ENCODE measurements around the gene SESN1.
A peak's percentile ranks its signal among the peaks of the same experiment; 100 is the strongest.
"Not testable (repeated sequence)": the region's sequence is repeated elsewhere in the genome, so short reads cannot be mapped to it uniquely, and the experiment has no call there.

Gene SESN1

DNA sequence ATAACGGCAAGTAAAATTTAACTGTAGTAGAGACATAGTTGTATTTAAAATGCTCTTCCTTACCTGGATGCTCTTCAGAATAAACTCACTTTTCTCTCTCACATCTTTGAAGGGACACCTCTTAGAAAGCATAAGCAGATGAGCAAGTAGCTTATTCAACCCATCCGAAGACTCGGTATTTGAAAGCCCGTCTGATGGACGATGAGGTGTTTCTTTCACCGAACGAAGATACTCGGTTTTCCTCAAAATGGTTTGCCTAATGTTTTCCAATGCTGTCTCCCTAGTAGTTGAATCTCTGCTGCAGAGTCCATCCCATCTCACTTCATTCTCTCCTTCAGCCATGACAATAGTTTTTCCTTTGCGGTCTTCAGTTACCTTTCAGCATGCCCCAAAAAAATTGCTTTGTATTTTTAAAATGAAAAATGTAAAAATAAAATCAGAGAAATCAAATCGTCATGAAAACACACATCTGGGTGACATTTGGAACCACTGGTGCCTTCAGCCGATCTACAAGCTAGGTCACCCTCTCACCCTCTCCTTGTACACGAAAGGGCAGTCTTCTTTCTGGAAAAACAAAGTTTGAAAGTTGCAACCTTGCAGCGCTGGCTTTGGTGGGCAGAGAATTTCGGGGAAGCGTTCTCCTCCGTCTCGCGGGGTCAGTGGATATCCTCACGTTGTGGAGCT lies 772 bp downstream of the SESN1 start:
- no peak for DNase-seq

DNA sequence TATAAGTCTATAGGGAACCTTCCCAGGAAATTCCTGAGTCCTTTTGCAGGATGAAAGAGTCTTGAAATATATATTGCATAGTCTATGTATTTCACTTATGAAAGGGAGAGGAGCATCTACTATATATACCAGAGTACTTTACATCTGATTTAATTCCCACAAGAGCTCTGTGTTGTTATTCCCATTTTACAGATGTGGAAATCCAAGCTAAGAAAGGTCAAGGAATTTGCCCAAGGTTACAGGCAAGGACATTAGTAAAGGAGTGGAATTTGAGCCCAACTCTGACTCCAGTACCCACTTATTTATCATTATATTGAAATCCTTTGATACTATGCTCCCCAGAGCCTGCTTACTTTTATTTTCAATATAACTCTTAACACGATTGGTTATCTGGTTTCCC lies 2.6 kb downstream of the SESN1 start:
- DNase-seq: no peak

DNA sequence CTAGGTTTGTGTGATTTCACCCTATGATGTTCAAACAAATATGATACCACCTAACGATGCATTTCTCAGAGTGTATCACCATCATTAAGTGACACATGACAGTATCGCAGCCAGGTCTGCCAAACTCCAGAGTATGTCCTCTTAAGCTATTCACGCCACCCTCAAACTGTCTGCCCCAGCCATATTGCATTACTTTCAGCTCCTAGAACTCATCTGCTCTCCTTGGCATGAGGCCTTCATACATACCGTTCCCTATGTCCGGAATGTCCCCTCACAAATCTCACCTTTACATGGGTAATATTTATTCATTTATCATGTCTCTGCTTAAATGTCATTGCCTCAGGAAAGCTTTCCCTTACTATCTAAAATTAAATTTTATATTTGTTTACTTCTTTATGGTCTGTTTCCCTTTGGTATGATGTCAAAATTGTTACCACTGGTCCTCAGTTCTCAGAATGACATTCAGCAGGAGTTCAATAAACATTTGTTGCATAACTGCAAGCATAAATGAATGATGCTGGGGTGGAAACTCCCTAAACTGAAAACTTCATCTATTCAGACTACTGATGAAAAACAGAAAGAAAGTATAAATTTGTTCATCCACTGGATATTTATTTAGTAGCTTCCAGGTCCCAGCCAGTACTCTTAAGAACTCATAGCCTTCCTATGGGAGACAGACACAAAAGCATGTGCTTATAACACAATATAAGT lies 3.2 kb downstream of the SESN1 start:
- DNase-seq: no peak

DNA sequence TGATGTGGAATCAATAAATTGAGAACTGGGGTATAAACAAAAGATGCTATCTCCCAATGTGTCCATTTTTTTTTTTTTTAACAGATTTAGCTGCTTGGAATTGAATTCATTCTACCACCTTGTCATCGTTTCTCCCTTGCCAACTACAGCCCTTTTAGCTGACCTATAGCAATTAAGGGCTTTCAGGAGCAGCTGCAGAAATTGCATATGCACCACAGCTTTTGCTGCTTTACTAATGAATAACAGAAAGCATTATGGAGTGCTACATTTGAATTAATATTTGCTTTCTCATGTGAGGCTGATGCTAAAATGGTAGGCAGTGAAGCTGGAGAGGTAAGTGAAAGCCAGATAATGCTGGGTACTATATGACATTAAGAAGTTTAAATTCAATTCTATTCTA lies 5.7 kb downstream of the SESN1 start:
- DNase-seq: no peak

DNA sequence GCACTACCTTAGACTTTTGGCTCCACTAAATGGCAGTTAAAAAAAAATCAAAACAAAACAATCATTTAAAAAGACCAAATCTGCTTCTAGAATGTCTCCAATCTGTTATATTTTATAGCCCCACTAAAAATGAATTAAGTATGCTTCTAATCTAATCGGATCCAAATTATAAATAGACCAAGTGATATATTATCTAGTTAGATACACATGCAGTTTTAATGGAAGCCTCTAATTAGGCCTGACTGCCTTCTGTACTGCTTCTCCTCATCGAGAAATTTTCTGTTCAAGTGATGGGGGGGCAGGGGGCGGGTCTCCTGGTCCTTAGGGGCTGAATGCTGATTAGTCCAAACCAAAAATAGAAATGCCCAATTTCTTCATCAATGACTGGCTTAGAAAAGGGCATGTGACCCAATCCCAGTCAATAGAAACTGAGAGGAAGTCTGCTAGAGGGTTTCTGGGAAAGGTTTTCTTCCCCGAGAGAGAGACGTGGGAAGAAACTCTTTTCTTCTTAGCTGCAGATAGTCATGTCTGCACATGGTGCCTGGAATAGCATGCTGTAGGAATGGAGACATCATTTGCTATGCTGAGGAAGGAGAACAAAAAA lies 6.9 kb downstream of the SESN1 start:
- DNase-seq: no peak

DNA sequence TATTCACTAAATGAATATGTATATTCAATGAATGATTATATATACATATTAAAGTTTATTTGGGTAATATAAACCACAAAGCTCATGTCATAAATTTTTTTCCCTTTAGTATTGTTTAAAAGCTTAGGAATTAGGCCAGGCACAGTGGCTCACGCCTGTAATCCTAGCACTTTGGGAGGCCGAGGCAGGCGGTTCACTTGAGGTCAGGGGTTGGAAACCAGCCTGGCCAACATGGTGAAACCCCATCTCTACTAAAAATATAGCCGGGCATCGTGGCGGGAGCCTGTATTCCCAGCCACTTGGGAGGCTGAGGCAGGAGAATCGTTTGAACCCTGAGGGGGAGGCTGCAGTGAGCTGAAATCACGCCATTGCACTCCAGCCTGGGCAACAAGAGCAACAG lies 10.5 kb downstream of the SESN1 start:
- not testable (repeated sequence) for DNase-seq

DNA sequence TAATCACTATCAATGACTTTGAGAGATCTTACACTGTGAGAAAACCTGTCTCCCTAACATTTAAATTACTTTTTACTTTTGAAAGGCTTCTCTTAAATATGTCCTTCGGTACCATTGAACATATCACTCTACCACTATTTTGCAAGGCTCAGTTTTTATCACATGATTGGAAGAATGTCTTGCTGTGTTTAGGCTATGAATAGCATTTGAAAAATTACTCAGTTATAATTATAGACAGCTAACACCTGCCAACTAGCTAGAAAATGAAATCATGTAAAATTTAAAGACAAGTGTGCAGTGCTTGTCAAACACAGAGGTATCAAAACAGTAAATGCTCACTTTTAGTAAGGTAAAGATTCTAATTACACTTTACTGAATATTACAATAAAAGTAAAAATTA lies 11.0 kb downstream of the SESN1 start:
- no peak for DNase-seq

DNA sequence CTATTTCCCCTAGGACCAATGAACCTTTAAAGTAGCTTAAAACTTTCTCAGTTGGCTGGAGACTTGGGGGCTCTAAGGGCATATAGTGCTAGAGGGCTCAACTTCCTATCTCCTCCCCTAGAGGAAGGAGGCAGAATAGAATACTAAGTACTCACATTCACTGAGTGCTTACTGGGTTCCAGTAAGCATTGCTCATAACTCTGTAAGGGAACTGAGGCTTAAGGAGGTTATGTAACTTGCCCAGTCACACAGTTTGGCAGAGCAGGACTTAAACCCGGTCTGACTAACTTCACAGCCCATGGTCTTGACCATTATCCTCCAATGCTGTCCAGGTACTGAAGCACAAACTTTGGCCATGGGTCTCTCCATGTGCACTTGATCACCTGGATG lies 12.5 kb downstream of the SESN1 start:
- no peak for DNase-seq

DNA sequence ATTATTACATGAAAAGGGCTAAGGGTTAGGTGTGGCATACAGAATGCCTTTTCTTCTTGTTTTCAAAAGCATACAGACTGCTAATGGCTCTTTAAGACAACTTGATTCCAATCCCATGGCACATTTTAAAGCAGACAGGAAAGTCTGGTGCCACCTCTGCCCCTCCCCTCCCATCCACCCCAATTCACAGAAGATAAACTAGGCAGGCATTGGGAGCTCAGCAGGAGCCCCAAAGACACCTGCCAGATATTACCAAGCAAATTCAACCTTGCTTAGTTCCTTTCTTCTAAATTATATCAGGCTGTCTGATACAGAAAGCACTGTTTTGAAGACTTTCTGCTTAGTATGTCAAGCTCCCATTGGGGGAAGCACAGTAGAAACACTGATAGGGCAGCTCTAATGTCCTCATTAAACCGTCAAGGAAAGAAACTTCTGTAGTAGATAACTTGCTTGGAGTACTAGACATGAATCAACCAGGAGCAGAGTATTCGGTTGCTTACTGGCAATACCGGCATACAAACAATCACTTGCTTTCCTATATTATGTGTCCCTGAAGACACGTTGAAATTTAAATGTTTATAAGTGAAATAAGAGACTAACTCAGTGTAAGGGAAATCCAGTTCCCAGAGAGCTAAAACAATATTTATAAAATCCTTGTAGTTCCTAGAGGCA lies 13.0 kb downstream of the SESN1 start:
- no peak for DNase-seq

DNA sequence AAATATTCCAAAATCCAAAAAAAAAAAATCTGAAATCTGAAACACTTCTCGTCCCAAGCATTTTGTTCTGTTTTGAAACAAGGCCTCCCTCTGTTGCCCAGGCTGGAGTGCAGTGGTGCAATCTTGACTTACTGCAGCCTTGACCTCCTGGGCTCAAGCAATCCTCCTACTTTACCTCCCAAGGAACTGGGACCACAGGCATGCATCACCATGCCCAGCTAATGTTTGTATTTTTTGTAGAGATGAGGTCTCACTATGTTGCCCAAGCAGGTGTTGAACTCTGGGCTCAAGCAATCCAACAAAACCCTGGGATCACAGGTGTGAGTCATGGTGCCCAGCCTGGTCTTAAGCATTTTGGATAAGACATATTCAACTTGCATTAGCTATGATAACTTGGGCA lies 13.6 kb downstream of the SESN1 start:
- DNase-seq: no peak

DNA sequence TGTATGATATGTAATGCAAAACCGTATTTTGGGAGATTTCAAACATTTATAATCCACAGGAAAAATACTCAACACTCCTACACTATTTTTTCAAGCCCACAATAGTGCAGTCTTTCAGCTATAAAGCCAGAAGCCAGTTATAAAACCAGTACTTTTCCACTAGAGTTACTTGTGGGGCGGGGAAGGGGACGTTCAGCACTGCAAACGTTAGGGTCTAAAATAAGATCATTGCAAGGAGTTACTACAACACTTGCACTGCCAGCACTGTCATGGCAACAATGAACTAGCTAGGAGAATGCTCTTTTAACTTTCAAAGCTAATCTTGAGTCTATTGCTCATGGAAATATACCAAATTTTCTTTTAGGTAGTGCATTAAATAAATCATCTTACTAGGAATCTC lies 14.7 kb downstream of the SESN1 start:
- DNase-seq: peak; percentile 86

DNA sequence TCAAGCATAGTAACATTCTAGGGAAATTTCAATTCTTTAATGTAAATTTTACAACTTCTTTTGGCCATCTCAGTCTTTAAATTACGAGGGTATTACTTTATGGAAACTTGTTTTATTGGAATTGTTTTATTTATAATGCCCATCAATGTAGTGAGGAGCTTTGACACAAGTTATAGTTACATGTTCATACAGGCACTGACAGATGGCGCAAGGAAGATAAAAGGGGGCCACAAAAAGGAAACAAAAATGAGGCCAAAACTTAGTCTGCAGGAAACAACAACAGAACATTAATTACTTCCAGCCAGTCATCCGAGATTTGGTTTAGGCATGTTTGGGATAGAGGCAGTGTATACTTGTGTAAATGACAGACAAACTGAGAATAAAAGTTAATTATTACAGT lies 18.3 kb downstream of the SESN1 start:
- DNase-seq: no peak

DNA sequence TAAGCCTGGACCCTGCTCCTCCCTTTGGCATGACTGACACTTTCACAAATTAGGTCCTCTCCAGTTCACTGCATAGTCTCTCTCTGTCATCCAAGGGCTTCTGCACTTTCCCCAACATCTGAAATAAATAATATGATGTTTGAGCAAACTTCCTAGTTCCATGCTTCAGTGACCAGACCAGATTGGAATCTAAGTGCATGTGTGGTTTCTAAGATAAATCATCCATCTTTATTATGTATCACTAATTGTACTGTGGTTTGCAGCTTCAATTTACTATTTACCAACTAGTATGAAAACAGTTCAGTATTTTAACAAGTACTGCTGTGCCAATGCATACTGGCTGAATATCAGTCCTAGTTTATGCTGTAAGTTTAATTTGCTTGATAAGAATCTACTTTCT lies 18.7 kb downstream of the SESN1 start:
- DNase-seq: no peak

DNA sequence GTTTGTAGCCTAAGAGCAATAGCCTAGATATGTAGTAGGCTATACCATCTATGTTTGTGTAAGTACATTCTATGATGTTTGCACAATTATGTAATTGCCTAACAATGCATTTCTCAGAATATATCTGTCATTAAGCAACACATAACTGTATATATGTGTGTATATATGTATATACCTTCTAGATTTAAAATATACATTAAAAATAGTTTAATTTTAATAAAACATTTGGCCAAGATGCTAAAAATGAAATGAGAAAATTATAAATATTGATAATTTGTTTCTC lies 20.6 kb downstream of the SESN1 start:
- DNase-seq: no peak

DNA sequence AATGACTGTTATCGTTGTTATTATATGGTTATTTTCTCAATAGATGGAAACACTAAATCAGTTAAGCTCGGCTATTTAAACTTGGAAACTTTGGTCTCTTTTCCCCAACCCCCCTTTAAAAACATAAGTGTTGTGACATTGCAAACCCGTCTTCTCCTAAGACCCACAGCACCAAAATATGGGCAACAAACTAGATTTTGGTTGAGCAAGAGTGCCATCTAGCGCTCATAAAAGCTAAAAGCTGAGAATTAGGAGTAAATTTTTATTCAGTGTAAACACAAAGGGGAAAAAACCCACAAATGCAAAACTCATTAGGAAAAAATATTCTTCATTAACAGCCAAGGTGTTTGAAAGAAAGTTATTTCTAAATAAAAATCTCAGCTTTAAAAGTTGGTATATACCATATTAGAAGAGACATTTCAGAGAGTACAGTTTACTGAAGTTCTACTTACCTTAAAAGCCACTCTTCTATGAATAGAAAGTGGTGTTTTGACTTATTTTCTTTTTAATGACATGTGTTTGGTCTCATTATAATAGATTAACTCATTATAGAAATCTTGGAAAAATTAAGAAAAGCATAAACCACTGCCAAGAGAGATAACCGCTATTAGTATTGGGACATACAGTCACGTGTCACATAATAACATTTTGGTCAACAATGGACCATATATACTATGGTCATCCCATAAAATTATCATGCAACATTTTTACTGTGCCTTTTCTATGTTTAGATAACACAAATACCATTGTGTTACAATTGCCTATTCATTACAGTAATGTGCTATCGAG lies 21.1 kb downstream of the SESN1 start:
- peak; percentile 37 for DNase-seq

DNA sequence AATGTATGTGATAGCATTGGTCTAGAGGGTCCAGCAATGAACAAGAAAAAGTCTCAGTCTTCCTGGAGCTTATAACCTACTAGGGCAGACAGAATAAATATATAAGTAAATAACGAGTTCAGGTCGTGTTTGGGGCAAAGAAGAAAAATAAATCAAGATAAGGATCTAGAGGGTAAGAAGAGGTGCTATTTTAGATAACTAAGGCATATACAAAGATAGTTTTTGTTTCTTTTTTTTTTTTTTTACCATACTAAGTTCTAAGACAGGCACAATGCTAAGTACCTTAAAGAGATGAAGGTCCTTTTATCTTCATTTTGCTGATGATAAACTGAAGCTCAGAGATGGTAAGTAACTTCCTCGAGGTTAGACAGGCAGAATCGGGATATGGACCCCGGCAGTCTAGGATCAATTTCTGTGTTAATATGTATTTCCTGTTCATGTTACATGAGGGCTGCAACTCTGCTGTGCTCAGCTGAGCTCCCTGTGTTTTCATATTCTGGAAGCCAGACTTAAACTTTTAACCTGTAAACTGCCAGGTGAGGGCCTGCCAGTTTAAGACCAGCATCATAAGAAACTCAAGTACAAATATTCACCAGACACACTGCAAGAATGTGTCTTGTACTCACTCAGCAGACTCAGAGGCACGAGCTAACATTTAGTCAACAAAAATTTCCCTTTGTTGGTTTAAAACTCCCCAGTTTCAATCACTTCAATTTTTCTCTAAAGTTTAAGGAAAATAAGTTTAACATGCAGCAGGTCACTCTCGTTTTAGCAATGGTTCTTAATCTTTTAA lies 23.3 kb downstream of the SESN1 start:
- no peak for DNase-seq

DNA sequence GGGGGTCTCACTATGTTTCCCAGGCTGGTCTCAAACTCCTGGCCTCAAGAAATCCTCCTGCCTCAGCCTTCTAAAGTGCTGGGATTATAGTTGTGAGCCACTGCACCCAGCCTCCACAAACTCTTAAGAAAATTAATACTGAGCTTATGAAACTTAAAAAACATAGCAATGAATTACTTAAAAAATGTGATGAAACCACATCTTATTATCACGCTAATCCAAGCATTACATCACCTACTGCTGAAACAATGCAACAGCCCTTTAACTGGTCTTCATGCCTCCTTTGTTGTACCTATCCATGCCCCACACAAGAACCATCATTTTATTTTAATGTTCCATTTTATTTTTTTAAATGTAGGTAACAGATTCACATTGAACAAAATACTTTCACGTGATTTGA lies 24.9 kb downstream of the SESN1 start:
- no peak for DNase-seq

DNA sequence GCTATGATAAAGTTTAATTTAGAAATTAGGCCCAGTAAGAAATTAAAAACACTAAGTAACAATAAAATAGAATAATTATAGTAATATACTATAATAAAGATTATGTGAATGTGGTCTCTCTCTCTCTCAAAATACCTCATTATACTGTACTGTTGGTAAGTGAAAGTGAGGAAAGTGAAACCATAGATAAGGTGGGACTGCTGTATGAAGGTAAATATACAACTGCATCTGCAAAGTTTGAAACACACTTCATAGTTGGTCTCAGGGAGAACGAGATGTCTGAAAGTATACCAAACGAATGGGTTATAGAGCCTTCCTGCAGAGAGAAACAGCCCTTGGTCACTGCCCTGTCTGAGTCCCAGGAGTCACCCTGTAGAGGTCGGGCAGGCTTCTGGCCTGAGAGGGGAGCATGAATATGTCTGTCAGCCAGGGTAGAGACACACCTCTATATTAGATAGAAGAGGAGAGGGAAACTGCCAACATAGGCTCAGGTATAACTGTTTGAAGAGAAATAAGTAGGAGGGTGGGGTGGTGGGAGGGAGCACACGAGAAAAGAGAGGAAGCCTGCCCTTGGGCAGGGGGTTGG lies 31.8 kb downstream of the SESN1 start:
- DNase-seq: no peak

DNA sequence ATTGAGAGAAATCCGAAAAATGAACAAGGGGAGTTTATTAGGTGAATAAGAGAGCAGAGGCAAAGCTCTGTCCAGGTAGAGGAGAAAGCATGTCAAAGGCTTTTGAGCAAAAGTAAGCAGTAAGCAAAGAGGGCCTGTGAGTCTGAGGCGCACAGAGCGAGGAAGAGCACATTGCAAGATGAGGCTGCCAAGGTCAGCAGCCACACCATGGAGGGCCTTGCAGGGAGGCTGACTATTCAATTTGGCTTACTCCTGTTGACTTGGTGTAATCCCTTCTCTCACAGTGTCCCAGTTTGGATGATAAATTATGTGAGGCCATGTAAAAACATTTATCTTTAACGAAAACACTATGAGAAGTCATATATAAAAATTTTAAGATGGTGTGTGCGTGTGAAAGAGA lies 32.4 kb downstream of the SESN1 start:
- no peak for DNase-seq

DNA sequence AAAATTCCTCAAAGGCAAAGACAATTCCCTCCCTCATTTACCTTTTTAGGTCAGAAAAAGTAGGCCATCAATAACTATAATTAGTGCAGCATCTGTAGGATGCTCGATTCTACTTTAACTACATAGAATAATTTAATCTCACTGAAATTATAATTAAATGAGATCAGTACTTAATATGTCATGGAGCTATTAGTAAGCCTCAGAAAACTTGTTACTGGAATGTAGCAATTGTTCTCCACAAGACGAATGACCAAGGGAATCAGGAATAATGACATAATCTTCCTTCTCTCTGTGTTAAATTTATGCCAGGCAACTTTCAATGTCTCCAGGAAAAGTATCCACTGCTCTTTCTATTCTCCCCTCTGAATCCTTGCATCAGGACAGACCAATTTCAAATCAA lies 34.1 kb downstream of the SESN1 start:
- DNase-seq: no peak

DNA sequence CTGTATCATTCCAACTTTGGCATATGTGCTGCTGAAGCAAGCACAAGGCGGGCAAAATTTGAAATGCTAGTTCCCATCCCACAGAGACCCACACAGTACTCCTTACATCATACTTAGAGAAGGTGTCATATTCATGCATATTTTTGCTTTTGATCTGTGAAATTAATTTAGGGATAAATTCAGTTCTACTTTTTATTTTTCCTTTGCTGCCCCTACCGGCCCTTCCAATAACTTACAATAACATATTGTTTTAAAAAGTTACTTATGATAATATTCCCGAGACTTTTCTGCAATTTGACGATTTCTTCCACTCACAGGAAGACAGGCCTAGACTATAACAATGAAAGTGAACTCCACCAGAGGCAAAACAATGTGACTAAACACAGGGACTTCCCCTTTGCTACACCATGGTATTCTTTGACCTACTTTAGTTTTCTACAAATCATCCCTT lies 35.0 kb downstream of the SESN1 start:
- DNase-seq: no peak

DNA sequence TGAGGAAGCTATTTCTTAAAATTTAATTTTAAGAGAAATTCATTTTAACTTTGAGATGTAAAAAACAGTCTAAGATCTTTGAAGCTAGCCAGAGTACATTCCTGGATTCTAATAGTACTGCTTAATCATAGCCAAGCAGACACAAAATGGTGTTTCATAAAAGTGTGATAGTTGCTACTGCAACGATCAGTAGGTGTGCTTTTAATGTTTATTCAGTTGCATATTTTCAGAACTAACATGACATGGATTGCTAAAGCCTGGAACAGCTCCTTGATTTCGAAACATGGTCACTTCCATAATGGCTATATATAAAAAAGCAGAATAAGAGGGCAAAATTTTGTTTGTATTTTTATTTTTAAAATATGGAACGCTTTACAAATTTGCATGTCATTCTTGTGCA lies 35.5 kb downstream of the SESN1 start:
- no peak for DNase-seq
